ENCODE results near the gene NSMCE1.

- no peak for TF ChIP-seq CSRNP3 (CRISPR knock-in tag; IDR thresholded peaks at IDR 0.05)
- no peak for TF ChIP-seq ZFP30 (CRISPR knock-in tag; IDR thresholded peaks at IDR 0.05)
- no peak for TF ChIP-seq PATZ1 (CRISPR knock-in tag; IDR thresholded peaks at IDR 0.05; ENCODE audit: borderline replicate concordance)
- TF ChIP-seq CREB5 (CRISPR knock-in tag; IDR thresholded peaks at IDR 0.05; ENCODE audit: low read depth): no peak
- no peak for TF ChIP-seq GLIS3 (CRISPR knock-in tag; IDR thresholded peaks at IDR 0.05)
- TF ChIP-seq TSHZ2 (CRISPR knock-in tag; IDR thresholded peaks at IDR 0.05): no peak
- no peak for TF ChIP-seq POU6F1 (CRISPR knock-in tag; IDR thresholded peaks at IDR 0.05; ENCODE audit: borderline replicate concordance, low read depth)
- TF ChIP-seq BACH2 (CRISPR knock-in tag; IDR thresholded peaks at IDR 0.05; ENCODE audit: borderline replicate concordance): no peak
- TF ChIP-seq PPARA (CRISPR knock-in tag; IDR thresholded peaks at IDR 0.05; ENCODE audit: borderline replicate concordance): no peak
- no peak for TF ChIP-seq ZC3H10 (CRISPR knock-in tag; IDR thresholded peaks at IDR 0.05)
- TF ChIP-seq ESRRG (CRISPR knock-in tag; IDR thresholded peaks at IDR 0.05): no peak
- TF ChIP-seq OSR1 (CRISPR knock-in tag; IDR thresholded peaks at IDR 0.05): no peak
Measured at GRCh38 chr16:27209591-27209990, 59.0 kb downstream of the NSMCE1 start.

Measured in SK-N-SH treated with all-trans-retinoic acid at 6 μM for 48 hours (cell line).